ENCODE data around the gene LRCH4. TPM values are rescaled to one million over a fixed set of nuclear protein-coding genes. Genes with fewer than 3 reads are reported as not detected.

Gene LRCH4
- total and polyA plus RNA-seq, 2 of the 8 experiments (the other 6 are each of a cell fraction or from before 2014, with no cell fraction given), result 15.5 to 36.6 TPM

DNA sequence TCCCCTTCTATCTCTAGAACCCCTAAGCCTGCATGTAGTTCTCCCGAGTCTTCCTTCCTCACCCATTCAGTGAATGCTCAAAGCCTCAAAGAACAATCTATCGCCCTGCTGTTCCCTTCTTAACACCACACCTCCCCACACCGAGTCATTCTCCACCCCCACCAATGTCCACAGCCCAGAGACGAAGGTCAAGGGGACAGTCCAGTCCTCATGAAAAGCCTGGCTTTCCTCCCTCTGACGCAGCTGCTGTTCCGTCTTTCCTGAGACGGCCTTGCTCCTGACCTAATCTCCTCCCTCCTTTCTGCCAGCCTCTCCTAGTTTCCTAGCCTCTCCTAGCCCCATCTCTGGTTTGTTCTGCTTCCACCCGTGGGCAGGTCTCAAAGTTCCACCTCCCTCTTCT is 35.6 kb upstream of the LRCH4 start (continued):
- TF ChIP-seq, protein P1, sequence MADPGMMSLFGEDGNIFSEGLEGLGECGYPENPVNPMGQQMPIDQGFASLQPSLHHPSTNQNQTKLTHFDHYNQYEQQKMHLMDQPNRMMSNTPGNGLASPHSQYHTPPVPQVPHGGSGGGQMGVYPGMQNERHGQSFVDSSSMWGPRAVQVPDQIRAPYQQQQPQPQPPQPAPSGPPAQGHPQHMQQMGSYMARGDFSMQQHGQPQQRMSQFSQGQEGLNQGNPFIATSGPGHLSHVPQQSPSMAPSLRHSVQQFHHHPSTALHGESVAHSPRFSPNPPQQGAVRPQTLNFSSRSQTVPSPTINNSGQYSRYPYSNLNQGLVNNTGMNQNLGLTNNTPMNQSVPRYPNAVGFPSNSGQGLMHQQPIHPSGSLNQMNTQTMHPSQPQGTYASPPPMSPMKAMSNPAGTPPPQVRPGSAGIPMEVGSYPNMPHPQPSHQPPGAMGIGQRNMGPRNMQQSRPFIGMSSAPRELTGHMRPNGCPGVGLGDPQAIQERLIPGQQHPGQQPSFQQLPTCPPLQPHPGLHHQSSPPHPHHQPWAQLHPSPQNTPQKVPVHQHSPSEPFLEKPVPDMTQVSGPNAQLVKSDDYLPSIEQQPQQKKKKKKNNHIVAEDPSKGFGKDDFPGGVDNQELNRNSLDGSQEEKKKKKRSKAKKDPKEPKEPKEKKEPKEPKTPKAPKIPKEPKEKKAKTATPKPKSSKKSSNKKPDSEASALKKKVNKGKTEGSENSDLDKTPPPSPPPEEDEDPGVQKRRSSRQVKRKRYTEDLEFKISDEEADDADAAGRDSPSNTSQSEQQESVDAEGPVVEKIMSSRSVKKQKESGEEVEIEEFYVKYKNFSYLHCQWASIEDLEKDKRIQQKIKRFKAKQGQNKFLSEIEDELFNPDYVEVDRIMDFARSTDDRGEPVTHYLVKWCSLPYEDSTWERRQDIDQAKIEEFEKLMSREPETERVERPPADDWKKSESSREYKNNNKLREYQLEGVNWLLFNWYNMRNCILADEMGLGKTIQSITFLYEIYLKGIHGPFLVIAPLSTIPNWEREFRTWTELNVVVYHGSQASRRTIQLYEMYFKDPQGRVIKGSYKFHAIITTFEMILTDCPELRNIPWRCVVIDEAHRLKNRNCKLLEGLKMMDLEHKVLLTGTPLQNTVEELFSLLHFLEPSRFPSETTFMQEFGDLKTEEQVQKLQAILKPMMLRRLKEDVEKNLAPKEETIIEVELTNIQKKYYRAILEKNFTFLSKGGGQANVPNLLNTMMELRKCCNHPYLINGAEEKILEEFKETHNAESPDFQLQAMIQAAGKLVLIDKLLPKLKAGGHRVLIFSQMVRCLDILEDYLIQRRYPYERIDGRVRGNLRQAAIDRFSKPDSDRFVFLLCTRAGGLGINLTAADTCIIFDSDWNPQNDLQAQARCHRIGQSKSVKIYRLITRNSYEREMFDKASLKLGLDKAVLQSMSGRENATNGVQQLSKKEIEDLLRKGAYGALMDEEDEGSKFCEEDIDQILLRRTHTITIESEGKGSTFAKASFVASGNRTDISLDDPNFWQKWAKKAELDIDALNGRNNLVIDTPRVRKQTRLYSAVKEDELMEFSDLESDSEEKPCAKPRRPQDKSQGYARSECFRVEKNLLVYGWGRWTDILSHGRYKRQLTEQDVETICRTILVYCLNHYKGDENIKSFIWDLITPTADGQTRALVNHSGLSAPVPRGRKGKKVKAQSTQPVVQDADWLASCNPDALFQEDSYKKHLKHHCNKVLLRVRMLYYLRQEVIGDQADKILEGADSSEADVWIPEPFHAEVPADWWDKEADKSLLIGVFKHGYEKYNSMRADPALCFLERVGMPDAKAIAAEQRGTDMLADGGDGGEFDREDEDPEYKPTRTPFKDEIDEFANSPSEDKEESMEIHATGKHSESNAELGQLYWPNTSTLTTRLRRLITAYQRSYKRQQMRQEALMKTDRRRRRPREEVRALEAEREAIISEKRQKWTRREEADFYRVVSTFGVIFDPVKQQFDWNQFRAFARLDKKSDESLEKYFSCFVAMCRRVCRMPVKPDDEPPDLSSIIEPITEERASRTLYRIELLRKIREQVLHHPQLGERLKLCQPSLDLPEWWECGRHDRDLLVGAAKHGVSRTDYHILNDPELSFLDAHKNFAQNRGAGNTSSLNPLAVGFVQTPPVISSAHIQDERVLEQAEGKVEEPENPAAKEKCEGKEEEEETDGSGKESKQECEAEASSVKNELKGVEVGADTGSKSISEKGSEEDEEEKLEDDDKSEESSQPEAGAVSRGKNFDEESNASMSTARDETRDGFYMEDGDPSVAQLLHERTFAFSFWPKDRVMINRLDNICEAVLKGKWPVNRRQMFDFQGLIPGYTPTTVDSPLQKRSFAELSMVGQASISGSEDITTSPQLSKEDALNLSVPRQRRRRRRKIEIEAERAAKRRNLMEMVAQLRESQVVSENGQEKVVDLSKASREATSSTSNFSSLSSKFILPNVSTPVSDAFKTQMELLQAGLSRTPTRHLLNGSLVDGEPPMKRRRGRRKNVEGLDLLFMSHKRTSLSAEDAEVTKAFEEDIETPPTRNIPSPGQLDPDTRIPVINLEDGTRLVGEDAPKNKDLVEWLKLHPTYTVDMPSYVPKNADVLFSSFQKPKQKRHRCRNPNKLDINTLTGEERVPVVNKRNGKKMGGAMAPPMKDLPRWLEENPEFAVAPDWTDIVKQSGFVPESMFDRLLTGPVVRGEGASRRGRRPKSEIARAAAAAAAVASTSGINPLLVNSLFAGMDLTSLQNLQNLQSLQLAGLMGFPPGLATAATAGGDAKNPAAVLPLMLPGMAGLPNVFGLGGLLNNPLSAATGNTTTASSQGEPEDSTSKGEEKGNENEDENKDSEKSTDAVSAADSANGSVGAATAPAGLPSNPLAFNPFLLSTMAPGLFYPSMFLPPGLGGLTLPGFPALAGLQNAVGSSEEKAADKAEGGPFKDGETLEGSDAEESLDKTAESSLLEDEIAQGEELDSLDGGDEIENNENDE (IDR thresholded peaks at IDR 0.05; ENCODE audit: insufficient replicate concordance, low read length), result no peak
- TF ChIP-seq, protein P2, sequence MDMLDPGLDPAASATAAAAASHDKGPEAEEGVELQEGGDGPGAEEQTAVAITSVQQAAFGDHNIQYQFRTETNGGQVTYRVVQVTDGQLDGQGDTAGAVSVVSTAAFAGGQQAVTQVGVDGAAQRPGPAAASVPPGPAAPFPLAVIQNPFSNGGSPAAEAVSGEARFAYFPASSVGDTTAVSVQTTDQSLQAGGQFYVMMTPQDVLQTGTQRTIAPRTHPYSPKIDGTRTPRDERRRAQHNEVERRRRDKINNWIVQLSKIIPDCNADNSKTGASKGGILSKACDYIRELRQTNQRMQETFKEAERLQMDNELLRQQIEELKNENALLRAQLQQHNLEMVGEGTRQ (IDR thresholded peaks at IDR 0.05; ENCODE audit: low read length), result no peak
- TF ChIP-seq SP1 (IDR thresholded peaks at IDR 0.05; ENCODE audit: low read depth, low read length), result no peak
- TF ChIP-seq KDM4A (IDR thresholded peaks at IDR 0.05; ENCODE audit: low read depth, low read length, severe bottlenecking), result no peak
- no peak for TF ChIP-seq POU5F1 (IDR thresholded peaks at IDR 0.05; ENCODE audit: low read depth, low read length)
- no peak for TF ChIP-seq BCL11A (IDR thresholded peaks at IDR 0.05; ENCODE audit: low read depth in 2 of 2, low read length in 2 of 2)

All from H1 (cell line).